Measurements from ENCODE around the gene HELB.

- TF ChIP-seq, protein P1, sequence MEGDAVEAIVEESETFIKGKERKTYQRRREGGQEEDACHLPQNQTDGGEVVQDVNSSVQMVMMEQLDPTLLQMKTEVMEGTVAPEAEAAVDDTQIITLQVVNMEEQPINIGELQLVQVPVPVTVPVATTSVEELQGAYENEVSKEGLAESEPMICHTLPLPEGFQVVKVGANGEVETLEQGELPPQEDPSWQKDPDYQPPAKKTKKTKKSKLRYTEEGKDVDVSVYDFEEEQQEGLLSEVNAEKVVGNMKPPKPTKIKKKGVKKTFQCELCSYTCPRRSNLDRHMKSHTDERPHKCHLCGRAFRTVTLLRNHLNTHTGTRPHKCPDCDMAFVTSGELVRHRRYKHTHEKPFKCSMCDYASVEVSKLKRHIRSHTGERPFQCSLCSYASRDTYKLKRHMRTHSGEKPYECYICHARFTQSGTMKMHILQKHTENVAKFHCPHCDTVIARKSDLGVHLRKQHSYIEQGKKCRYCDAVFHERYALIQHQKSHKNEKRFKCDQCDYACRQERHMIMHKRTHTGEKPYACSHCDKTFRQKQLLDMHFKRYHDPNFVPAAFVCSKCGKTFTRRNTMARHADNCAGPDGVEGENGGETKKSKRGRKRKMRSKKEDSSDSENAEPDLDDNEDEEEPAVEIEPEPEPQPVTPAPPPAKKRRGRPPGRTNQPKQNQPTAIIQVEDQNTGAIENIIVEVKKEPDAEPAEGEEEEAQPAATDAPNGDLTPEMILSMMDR (IDR thresholded peaks at IDR 0.05) = no peak
- no peak for TF ChIP-seq EP300 (IDR thresholded peaks at IDR 0.05)
Observed at GRCh38 chr12:66297080-66297479, 5.2 kb upstream of the HELB start.

Data from upper lobe of left lung (tissue), 4 donors.